GM15510 (cell line): ENCODE measurements around the gene DBNDD2.

ENCODE experiments used
- POLR2A ChIP-seq: IDR thresholded peaks from 3 replicates; pipeline ENCODE4 v1.6.1; 2011; ENCODE audit warnings: borderline replicate concordance; ENCODE audit not compliant: insufficient read length; ENCODE audit errors: extremely low read depth

Gene DBNDD2

GRCh38 chr20:45407783-45408645, at the start of gene DBNDD2:
TSS of gene DBNDD2 (plus strand) at chr20:45408289. CDS start at chr20:45408468, 179 bp downstream.
- TF ChIP-seq POLR2A, result no peak

- no peak for TF ChIP-seq POLR2A
These were observed 49.1 kb upstream of the DBNDD2 start for GRCh38 chr20:45359069-45359405.

GRCh38 chr20:45359406-45360148, 48.5 kb upstream of the DBNDD2 start:
- no peak for TF ChIP-seq POLR2A

- TF ChIP-seq POLR2A, result no peak
These were observed 46.3 kb upstream of the DBNDD2 start for GRCh38 chr20:45361793-45362192.

GRCh38 chr20:45362804-45363610, 45.1 kb upstream of the DBNDD2 start, which contains the start of gene SYS1:
TSS of gene SYS1 (plus strand) at chr20:45363156. CDS start at chr20:45363532, 376 bp downstream.
- peak; percentile 85 for TF ChIP-seq POLR2A

- TF ChIP-seq POLR2A, result no peak
These were observed 44.2 kb upstream of the DBNDD2 start for GRCh38 chr20:45363611-45364492.

GRCh38 chr20:45365444-45365970, 42.6 kb upstream of the DBNDD2 start:
- no peak for TF ChIP-seq POLR2A

GRCh38 chr20:45366192-45366591, 41.9 kb upstream of the DBNDD2 start:
- TF ChIP-seq POLR2A, result no peak

GRCh38 chr20:45366631-45367030, 41.5 kb upstream of the DBNDD2 start:
- no peak for TF ChIP-seq POLR2A

GRCh38 chr20:45367126-45367525, 41.0 kb upstream of the DBNDD2 start:
- TF ChIP-seq POLR2A, result no peak

GRCh38 chr20:45368221-45368980, 39.7 kb upstream of the DBNDD2 start:
- TF ChIP-seq POLR2A, result no peak

GRCh38 chr20:45370571-45371160, 37.4 kb upstream of the DBNDD2 start:
- TF ChIP-seq POLR2A, result no peak

- no peak for TF ChIP-seq POLR2A
These were observed 35.8 kb upstream of the DBNDD2 start for GRCh38 chr20:45372241-45372640.

- TF ChIP-seq POLR2A, result no peak
These were observed 35.3 kb upstream of the DBNDD2 start for GRCh38 chr20:45372646-45373352.
